COLO829 (cell line): ENCODE data around the gene PLEKHG5.

Experiments used
- DNase-seq: peaks from one replicate; pipeline ENCODE4 v3.0.0; 2012; ENCODE audit warnings: low spot score

Gene PLEKHG5

GRCh38 chr1:6424619-6425593 lies 66.6 kb downstream of the PLEKHG5 start, which contains the start of gene ESPN:
TSS of gene ESPN (plus strand) at chr1:6424776. CDS start at chr1:6424956, 180 bp downstream.
- DNase-seq = no peak

GRCh38 chr1:6424000-6424565 lies 67.4 kb downstream of the PLEKHG5 start:
- no peak for DNase-seq

GRCh38 chr1:6423321-6423999 lies 68.0 kb downstream of the PLEKHG5 start:
- DNase-seq = no peak

- DNase-seq = no peak
These were observed 70.2 kb downstream of the PLEKHG5 start for GRCh38 chr1:6421266-6421665.

- no peak for DNase-seq
These were observed 70.9 kb downstream of the PLEKHG5 start for GRCh38 chr1:6420454-6421042.

GRCh38 chr1:6419804-6420453 lies 71.5 kb downstream of the PLEKHG5 start, which contains the start of gene HES2:
TSS of gene HES2 (minus strand) at chr1:6419919. CDS start at chr1:6419820, 99 bp downstream.
- no peak for DNase-seq

GRCh38 chr1:6419397-6419803 lies 72.1 kb downstream of the PLEKHG5 start:
- no peak for DNase-seq

- no peak for DNase-seq
These were observed 72.6 kb downstream of the PLEKHG5 start for GRCh38 chr1:6418668-6419396.

GRCh38 chr1:6417961-6418667 lies 73.4 kb downstream of the PLEKHG5 start:
- no peak for DNase-seq
